GM12872 (cell line): Measurements from ENCODE around the gene PANX2.

ENCODE experiments used
- CTCF ChIP-seq: IDR thresholded peaks from 3 replicates; pipeline ENCODE4 v1.5.1; 2011; ENCODE audit warnings: low read depth, mild to moderate bottlenecking, low read length, moderate library complexity; ENCODE audit not compliant: insufficient read depth

The PANX2 gene

GRCh38 chr22:50216055-50216683, 45.6 kb downstream of the PANX2 start:
- no peak for TF ChIP-seq CTCF

- TF ChIP-seq CTCF = no peak
These were observed 46.4 kb downstream of the PANX2 start for GRCh38 chr22:50216684-50217520.

DNA sequence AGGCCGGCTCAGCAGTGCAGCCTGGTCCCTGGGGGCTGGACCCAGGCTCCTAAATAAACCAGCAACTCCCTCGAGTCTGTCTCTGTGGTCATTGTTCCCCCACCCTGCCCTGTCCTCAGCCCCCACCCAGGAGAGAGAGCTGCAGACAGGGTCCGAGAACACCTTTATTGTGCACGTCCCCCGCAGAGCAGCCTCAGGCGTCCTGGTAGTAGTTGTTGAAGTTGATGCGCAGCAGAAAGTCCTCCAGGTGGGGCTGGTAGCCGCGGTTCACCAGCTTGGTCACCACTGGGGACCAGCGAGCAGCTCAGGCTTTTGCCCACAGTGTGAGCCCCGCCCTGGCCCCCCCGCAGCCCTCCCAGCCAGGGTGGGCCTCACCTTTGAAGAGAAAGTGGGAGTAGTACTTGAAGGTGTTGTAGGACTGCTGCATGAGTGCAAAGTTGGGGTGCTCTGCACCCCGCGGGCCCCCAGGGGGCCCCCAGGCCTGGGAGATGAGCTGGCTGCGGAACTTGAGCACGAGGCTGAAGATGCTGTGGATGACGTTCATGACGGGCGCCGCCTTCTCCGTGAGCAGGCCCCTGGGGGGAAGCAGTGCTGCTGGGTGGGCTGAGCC, 47.1 kb downstream of the PANX2 start:
- TF ChIP-seq CTCF = no peak

- TF ChIP-seq CTCF = no peak
These were observed 47.8 kb downstream of the PANX2 start for GRCh38 chr22:50218153-50218995.

DNA sequence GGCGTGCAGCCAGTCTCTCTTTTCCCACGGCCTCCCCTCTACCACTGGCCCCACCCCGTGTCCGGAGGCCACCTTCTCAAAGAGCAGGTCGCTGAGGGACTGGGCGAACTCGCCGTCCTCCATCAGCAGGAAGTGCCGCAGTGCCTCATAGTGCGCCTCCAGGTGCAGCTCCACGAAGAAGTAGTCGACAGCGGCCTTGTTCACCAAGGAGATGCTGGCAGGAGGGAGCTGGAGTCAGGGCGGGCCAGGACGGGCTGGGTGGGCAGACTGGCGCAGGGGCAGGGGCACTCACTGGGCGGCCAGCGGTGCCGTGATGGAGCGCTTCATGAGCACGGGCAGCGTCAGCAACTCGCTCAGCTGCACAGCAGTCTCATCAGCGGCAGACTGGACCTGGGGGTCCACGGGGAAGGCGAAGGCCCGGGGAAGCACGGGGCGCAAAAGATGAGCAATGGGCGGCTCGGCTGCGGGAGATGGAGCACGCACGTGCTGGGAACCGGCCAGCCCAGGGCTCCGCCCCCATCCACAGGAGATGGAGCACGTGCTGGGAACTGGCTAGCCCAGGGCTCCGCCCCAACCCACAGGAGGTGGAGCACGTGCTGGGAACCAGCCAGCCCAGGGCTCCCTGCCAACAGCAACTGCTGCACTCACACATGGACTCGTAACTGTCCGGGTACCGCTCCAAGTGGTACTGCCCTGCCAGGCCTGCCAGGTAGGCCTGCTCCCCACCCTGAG, 48.6 kb downstream of the PANX2 start:
- no peak for TF ChIP-seq CTCF

DNA sequence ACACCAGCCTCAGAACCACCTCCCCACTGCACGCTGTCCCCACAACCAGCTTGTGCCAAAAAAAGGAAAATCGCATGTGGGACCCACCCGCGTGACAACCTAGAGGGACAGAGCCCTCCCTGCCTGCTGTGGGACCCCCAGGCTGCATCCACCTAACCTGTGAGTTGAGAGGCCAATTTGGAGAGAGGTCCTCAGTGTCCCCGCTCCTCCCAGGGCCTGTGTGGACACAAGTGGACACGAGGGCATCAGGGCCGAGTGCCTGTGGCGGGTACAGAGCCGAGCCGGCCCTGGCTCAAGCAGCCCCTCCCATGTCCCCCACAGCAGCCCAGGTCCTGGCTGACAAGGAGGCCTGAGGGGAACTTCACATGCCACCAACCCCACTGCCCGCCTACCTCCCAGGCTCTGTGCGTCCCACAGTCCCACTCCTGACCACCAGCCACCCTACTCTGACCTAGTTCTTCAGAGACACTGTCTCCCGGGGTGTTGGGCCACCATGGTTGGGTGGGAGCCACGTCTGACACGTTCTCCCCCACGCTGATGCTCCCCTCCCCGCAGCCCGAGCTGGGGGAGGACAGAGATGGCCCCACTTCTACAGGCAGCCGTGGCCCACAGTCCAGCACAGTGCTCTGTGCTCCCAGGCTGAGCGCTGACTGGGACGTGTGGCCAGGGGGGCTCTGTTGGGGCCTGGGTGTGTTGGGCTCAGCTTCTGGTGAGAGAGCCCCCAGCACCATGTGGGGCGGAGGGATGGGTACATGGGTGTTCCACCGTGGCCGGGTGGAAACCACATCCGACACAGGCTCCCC, 49.5 kb downstream of the PANX2 start:
- TF ChIP-seq CTCF = no peak
